Skeletal muscle cell (primary cell): ENCODE data around the gene CAMSAP2.

Experiments
- DNase-seq: peaks from one replicate; pipeline ENCODE4 v3.0.0-alpha.2; 2010; ENCODE audit warnings: low read depth
- H3K4me3 ChIP-seq: 2 replicates; pipeline ENCODE4 v1.5.1; 2011; ENCODE audit warnings: low read depth, mild to moderate bottlenecking, control low read depth, low read length, moderate library complexity

The CAMSAP2 gene

DNA sequence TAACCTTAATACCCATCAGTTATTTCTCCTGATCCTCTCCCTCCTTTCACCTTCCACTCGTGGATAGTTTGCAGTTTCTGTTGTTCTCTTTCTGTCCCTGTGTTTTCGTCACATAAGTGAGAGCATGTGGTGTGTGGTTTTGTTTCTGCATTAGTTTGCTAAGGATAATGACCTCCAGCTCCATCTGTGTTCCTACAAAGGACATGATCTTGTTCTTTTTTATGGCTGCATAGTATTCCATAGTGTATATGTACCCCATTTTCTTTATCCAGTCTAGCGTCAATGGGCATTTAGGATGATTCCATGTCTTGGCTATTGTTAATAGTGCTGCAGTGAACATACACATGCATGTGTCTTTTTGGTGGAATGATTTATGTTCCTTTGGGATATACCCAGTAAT, 97.5 kb downstream of the CAMSAP2 start:
- no peak overlapping the region for H3K4me3 ChIP-seq
- no peak for DNase-seq

DNA sequence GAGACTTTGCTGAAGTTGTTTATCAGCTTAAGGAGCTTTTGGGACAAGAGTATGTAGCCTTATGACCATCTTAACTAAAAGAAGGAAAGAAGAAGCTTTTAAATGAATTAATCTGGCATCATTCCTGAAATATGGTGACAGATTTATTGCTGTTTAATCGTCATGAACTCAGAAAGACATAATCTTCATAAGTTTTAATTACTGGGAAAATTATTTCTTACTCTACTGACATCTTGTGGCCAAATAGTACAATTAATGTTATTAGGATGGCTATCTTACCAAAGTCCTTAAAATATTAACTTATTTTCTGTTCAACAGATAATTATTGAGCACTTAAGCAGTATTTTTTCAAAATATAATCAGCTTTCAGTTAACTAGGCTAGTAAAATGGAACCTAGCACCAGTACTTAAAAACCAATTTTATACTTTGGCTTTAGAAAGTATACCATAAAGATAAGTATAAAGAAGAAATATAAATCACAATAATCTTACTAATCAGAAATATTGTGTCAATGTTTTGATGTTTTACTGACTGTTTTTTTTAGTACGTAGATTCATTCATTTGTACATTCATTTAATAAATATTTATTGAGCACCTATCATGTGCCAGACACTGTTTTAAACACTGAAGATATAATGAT, 99.4 kb downstream of the CAMSAP2 start:
- DNase-seq, result no peak
- H3K4me3 ChIP-seq, result no peak overlapping the region

DNA sequence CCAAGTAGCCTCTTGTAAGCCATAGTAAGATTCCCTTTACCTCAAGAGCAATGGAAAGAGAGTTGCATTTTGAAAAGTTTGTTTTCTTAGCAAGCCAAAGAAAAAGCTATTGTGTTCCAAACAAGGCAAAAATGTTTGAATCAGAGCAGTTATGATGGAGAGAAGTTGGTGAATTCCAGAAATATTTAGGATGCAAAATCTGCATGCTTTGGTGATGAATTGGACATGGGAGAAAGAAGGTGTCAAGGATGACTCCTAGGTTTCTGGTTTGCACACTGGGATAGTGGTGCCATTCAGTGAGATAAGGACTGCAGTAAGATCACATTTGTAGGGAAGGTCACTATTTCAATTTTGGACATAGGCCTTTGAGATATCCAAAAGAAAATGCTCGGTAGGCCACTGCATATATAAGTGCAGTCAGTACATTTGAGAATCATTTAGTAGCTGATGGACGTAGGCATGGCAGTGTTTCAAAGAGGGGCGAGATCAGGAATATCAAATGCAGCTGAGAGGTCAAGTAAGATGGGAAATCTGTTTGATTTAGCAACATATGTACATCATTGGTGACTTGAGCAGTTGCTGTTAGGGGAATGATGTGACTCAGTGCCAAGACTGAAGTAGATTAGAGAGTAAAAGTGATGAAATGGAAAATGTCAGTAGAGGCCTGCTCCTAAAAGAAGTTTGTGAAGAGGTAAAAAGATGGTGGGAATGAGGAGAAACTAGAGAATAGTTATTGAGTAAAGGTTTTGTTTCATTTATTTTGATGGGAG, 100.2 kb downstream of the CAMSAP2 start:
- no peak overlapping the region for H3K4me3 ChIP-seq
- DNase-seq, result peak; percentile 25

DNA sequence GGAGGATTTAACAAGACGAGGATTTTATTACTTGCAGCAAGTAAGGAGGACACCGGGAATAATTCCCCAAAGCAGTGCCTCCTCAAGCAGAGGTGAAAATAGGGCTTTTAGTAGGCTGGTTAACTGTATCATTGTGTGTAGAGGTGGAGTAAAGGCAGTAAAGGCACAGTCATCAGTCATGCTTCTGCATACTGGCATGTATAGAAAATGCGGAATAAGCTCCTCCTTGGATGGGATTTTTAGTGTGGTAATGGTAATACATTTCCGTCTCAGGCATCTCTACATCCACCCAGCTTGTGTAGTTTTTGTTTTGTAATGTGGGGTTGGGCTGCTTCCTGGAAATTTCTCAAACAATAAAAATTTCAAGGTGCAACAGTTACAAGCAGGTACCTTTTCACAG, 106.7 kb downstream of the CAMSAP2 start:
- DNase-seq, result no peak
- H3K4me3 ChIP-seq, result no peak overlapping the region

DNA sequence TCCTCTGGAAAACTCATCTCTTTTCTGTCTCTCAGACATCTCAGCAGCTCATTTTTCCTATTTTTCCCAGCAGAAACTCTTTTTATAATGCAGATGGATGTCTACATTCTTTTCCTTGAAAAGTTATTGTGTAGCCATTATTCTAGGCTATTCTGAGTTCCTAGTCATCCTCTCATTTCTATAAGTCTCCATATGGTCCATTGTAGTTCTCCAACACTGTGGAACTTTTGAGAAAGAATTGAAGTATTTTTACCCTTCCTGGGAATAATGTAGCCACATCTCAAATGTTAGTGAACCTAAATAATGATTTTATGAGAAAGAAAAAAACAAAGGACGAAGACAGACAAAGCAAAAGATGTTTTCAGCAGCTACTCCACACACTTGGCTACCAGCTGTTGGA, 107.7 kb downstream of the CAMSAP2 start:
- H3K4me3 ChIP-seq, result no peak overlapping the region
- no peak for DNase-seq

DNA sequence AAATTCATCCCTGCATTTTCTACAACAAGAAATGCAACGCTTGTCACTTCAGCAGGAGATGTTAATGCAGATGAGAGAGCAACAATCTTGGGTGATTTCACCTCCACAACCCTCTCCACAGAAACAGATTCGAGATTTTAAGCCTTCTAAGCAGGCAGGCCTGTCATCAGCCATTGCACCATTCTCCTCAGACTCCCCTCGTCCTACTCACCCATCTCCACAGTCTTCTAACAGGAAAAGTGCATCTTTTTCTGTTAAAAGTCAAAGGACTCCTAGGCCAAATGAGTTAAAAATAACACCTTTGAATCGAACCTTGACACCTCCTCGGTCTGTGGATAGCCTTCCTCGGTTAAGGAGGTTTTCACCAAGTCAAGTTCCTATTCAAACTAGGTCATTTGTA, 110.7 kb downstream of the CAMSAP2 start:
- no peak overlapping the region for H3K4me3 ChIP-seq
- DNase-seq, result no peak

DNA sequence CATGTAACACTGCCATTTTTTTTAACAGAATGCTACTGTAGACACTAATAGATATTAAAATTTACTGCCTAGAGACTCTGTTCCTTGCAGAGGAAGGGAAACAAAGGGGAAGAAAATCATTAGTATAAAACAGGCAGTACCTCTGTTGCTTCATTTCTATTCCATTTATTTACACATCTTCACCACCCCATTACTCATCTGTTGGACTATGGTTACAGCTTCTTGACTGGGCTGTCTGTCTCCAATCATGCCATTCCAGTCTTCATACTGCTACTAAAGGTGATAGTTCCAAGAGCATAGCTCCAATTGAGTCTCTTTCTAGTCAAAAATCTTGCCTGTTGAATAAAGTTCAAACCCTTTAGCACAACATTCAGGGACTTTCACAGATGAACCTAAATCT, 111.9 kb downstream of the CAMSAP2 start:
- H3K4me3 ChIP-seq, result no peak overlapping the region
- no peak for DNase-seq

DNA sequence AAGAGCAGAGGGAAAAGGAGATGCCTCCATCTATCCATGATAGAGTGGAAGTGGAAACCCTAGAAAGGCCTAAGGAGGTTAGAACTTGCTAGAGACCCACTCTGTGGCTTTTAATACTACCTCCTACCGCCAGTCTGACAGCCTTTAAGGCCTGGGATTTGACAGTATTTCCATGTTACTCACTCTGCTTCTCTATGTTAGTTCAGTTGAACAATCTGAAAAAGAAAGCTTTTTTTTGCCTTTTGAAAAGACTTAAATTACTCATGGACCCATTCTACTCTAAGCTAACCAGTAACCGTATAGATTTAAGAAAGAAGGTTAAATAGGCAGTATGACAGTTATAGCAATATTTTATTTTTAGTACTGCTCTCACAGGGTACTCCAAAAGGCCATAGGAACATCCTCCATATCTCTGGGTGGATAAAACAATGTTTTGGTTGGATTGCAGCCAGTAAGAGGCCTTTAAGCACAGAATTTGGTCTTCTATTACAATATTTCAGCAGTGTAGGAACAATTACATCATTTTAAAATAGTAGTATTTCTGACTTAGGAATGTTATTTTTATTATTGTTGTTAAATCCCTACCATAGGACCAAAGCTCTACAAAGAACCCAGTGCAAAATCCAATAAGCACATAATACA, 118.1 kb downstream of the CAMSAP2 start:
- no peak overlapping the region for H3K4me3 ChIP-seq
- DNase-seq, result peak; percentile 83

DNA sequence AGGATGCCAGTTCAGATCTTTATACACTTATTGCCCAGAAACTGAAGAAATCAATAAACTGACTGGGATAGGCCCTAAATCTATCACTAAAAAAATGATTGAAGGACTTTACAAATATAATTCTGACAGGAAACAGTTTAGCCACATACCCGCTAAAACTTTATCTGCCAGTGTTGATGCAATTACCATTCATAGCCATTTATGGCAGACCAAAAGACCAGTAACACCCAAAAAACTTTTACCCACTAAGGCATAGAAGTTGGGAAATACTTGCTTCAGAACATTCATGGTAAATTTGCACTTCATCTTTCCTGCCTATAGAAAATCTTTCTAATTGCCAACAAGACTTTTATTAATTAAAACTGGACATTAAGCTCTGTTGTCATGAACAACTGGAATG, 119.1 kb downstream of the CAMSAP2 start:
- DNase-seq, result no peak
- no peak overlapping the region for H3K4me3 ChIP-seq

DNA sequence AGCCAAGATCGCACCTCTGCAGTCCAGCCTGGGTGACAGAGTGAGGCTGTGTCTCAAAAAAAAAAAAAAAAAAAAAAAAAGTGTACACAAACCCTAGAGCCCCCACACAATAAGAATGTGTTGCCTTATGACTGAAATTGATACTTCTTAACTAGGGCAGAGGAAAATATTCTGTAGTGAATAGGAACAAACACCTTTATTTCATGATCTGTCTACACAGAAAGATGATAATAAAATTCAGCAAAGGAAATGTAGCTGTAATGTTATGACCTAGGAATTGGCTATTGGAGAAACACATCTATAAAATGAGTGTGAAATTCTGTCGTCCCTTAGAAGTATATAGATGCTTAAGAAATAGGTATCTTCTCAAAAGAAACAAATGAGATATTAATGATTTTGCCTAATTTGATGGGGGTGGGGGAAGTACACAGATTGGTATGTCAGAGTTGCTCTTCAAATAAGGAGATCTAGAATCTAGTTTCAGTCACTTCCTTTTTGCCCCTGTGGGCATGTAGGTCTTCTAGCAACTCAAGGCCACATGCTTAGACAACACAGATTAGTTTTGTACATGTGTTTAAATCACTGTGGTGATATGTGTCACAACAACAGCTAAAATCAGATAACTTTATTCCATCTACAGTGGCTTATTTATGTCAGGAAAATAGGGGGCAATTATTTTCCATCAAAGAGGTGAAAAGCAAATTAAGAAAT, 123.4 kb downstream of the CAMSAP2 start:
- DNase-seq, result no peak

DNA sequence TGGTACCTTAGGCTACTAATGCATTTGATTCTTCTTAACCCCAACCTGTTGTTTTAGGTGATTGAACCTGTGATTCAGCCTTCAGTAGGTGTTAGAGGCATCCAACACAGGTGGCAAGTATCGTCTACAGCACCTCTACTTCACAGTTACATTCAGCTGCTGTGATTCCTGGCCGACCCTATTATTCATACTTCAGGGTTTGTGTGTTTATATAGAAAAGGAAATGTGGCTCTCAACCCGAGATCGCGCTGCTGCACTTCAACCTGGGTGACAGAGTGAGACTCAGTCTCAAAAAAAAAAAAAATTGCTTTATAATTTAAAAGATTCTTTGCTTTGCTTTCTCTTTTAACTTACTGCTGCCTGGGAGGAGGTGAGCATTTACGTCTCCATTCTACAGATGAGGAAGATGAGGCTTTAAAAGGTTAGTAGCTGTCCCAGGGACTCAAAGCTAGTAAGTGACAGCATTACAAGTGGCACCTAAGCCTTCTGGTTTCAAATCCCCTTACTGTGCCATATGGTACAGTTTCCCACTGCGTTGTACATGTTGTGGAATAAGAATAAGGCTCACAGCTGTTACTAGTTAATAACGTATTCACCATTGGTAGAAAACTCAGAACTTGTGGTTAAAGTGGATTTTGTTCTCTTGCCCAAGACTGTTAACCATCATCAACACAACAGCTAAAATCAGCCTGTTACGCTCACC, 124.2 kb downstream of the CAMSAP2 start:
- no peak overlapping the region for H3K4me3 ChIP-seq
- DNase-seq, result no peak

More for the DNA sequence above, 123.4 kb downstream of the CAMSAP2 start:
- H3K4me3 ChIP-seq, result no peak overlapping the region

DNA sequence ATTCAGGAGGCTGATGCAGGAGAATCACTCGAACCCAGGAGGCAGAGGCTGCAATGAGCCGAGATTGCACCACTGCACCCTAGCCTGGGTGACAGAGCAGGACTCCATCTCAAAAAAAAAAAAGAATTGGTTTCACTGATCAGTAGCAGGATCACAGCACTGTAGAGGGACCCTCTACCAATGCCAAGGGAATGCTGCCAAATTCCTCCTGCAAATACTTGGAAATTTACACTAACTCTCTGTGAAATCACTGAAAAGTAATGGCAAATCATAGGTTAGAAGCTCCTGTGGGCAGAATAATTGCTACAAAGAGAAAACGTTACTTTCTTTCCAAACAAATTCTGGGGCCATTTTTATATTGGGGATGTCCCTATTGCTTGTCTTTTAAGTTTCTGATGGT, 127.4 kb downstream of the CAMSAP2 start:
- no peak for DNase-seq
- H3K4me3 ChIP-seq, result no peak overlapping the region

DNA sequence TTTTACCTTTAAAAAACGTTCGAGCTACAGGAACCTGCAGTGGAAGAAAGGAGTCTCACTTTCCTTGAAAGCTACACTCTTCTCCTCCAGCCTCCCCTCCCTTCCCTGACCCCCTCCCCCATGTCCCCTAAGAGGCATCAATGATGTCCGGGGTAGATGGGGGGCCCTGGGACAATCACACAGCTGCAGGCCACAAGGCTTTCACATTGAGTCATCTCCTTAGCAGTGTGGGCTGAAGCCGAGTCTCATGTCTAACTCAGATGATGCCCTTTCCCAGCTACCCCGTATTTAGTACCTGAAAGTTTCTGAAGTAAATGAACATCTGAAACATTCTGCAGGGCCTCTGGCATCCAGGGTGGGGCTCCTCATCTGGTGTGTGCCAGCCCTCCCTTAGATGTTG, 127.8 kb downstream of the CAMSAP2 start:
- no peak overlapping the region for H3K4me3 ChIP-seq
- no peak for DNase-seq

DNA sequence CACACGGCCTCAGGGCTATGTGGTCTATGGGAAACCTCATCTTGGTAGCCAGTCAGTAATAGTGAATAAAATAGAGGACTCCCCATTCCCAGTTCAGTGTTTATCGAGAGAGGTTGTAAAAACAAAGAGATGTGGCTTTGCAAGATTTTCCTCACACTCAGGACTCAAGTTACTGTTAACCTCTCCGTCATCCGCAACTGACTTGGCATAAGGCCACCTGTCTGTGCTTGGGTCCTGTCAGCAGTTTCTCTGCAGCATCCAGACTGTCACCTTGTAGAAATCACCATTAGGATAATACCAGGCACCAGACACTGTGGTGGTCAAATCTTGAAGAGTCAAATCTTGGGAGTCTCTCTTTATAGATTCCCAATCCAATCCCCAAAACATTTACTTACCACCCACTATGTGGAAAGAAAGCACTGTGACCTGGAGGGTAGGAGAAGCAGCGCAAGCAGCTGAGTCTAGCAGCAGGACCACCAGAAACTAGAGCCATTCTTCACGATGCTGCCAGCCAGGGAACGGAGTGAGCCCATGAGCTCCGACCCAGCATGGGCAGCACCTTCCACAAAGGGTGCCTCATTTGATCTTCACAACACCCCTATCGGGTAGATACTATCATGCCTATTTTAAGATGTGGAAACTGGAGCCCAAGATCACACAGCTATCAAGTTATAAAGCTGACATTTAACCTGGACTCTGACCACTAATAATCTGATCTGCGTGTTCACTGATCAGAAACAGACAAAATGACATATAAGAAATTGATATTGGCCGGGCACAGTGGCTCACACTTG, 128.5 kb downstream of the CAMSAP2 start:
- H3K4me3 ChIP-seq, result no peak overlapping the region
- DNase-seq, result no peak

DNA sequence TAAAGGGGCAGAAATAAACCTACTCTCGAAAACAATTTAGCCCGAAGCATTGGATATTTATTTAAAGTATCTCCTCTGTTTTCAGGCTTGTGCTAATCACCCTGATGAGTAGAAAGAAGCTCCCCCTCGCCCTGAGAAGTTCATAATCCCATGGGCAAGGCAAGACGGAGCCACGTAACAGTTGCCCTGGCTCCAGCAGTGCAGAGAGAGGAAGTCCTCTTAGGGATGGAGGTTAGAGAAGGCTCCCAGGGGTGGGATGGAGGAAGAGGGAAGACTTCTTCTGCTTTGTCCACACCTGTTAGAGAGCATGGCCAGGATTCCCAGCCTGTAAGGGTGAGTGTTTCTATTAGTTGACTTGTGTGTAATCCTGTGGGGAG, 130.7 kb downstream of the CAMSAP2 start:
- no peak for DNase-seq
- no peak overlapping the region for H3K4me3 ChIP-seq

DNA sequence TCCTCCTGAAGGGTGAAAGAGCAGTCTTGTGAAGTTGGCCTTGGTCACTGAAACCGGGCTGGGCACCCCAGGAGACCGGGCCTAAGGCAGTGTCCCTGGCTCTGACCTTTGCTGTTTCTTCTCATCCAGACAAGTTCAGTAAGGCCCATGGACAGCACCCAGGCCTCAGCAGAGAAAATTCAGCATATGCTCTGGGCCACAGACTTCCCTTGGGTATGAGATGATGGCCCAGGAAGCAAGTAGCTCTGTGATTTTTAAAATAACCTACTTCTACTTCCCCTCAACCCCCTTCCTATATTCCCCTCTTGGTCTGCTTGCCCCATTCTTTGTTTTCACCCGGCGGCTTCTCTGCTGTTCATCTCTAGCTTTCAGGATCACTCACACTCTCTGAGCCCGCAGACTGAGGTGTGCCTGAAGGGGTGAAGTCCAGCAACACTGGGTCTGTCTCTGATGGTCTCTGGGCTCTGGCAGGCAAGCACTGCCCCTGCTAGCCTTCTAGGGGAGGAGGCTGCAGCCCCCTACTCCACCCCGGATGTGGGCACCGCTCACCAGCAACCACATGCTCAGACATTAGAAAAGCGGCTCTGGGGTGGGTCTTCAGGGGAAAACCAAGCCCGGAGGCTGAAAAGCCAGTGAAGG, 131.2 kb downstream of the CAMSAP2 start:
- H3K4me3 ChIP-seq, result no peak overlapping the region
- DNase-seq, result no peak

DNA sequence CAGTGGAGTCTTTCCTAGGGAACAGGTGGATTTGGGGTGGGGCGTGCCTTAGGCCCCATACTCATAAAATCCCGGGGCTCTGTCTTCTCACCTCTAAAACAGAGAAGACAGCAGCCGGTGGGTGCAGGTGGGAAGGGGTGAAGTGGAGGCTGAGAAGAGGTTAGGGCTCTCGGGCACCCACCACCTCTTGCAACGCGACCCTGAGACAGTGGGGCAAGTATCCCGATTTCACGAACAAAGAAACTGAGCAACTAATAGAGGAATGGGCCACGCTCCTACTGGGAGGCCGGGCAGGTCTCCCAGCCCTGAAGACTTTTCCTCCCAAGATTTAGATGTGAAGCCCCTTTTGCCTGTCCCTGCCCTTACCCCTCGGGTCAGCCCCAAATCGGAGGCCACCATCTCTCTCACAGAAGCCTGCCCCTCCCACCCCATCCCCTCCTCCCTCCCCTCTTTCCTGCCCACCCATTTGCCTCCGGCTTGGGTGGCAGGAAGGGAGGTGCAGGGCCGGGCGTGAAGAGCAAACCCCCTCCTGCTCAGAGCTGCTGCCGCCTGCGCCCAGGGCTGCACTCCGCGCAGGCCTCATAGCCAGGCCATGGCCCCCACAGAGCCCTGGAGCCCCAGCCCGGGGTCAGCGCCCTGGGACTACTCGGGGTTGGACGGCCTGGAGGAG, 133.9 kb downstream of the CAMSAP2 start, which contains the start of gene GPR25:
GPR25 (plus strand) TSS at position 536 of the 670 bp plus-strand sequence; CDS start at position 593, 57 bp downstream.
- DNase-seq, result no peak
- peak within 1 kb of the TSS; percentile 28 for H3K4me3 ChIP-seq
